Left ventricle myocardium inferior (tissue), 1 donor: ENCODE measurements around the gene LGALS3BP. TPM values are rescaled to one million over a fixed set of nuclear protein-coding genes. Genes with fewer than 3 reads are reported as not detected.

Experiments used
- DNase-seq: peaks from one replicate; pipeline ENCODE4 v3.0.0-alpha.2; 2020
- H3K27ac ChIP-seq: fragments of 200-600 bp; replicated peaks from 2 replicates; pipeline ENCODE4 v1.8.0; 2021
- H3K27me3 ChIP-seq: fragments of 200-600 bp; 2 replicates; pipeline ENCODE4 v1.8.0; 2021; ENCODE audit warnings: low read depth
- H3K36me3 ChIP-seq: fragments of 200-600 bp; 2 replicates; pipeline ENCODE4 v1.8.0; 2021
- H3K4me1 ChIP-seq: fragments of 200-600 bp; 2 replicates; pipeline ENCODE4 v1.8.0; 2021
- H3K4me3 ChIP-seq: fragments of 200-600 bp; 2 replicates; pipeline ENCODE4 v1.8.0; 2021; ENCODE audit warnings: mild to moderate bottlenecking, moderate library complexity
- H3K9me3 ChIP-seq: fragments of 200-600 bp; replicated peaks from 2 replicates; pipeline ENCODE4 v1.8.0; 2021
- CTCF ChIP-seq: fragments of 200-600 bp; IDR thresholded peaks from 2 replicates; pipeline ENCODE4 v1.8.0; 2021; ENCODE audit warnings: antibody characterized with exemption, mild to moderate bottlenecking, borderline replicate concordance
- intact Hi-C: fragments of 100-400 bp; cut with micrococcal nuclease; formaldehyde crosslinking; loops from one replicate; pipeline ENCODE4 v1.11.0; 2022
- total RNA-seq: library from RNA; stranded (reverse); fragmentation: NEBNext Ultra II Directional; extraction: Animal tissue kit (Norgen Biotek cat#: 25700); gene quantifications from one replicate; pipeline ENCODE4 v1.2.1, GENCODE V29; 2021
- donor health status: DM: no; HTN: yes; CAD: no; lungs with severe emphysema.

LGALS3BP gene
- total RNA-seq, 1 donor from 2014 or later = 585 TPM

GRCh38 chr17:79018370-79018695 lies 38.6 kb upstream of the LGALS3BP start:
- intact Hi-C loops = no loop called here

GRCh38 chr17:79017546-79018369 lies 38.0 kb upstream of the LGALS3BP start:
- peaks cover 34% of the 10 kb centered on the region for H3K4me1 ChIP-seq
- no peak for TF ChIP-seq CTCF
- H3K4me3 ChIP-seq = no peak overlapping the region
- no peaks in the 10 kb centered on the region for H3K27me3 ChIP-seq
- no peak for DNase-seq
- H3K36me3 ChIP-seq = no peaks in the 10 kb centered on the region
- intact Hi-C loops = no loop called here
- no peak overlapping the region for H3K27ac ChIP-seq
- H3K9me3 ChIP-seq = no peaks in the 10 kb centered on the region

More at GRCh38 chr17:79018370-79018695, 38.6 kb upstream of the LGALS3BP start:
- Histone ChIP-seq H3K36me3 (no peaks in the 10 kb centered on the region), H3K4me1 (peaks cover 40% of the 10 kb centered on the region), H3K9me3 (no peaks in the 10 kb centered on the region), H3K4me3 (no peak overlapping the region), H3K27me3 (no peaks in the 10 kb centered on the region), H3K27ac (no peak overlapping the region)
- TF ChIP-seq CTCF = no peak
- DNase-seq = no peak

GRCh38 chr17:79014158-79014758 lies 34.5 kb upstream of the LGALS3BP start:
- intact Hi-C loops = no loop called here
- Histone ChIP-seq H3K27ac (no peak overlapping the region), H3K36me3 (no peaks in the 10 kb centered on the region), H3K4me3 (no peak overlapping the region), H3K27me3 (no peaks in the 10 kb centered on the region), H3K9me3 (no peaks in the 10 kb centered on the region), H3K4me1 (peaks cover 10% of the 10 kb centered on the region)
- TF ChIP-seq CTCF = no peak
- no peak for DNase-seq

GRCh38 chr17:79012563-79013134 lies 32.9 kb upstream of the LGALS3BP start:
- intact Hi-C loops = no loop called here
- no peak for DNase-seq
- Histone ChIP-seq H3K27me3 (no peaks in the 10 kb centered on the region), H3K9me3 (no peaks in the 10 kb centered on the region), H3K27ac (no peak overlapping the region), H3K4me1 (peaks cover 26% of the 10 kb centered on the region), H3K4me3 (no peak overlapping the region), H3K36me3 (no peaks in the 10 kb centered on the region)
- no peak for TF ChIP-seq CTCF

GRCh38 chr17:79011451-79012147 lies 31.9 kb upstream of the LGALS3BP start:
- H3K4me1 ChIP-seq = peaks cover 37% of the 10 kb centered on the region
- H3K27me3 ChIP-seq = no peaks in the 10 kb centered on the region
- no peak overlapping the region for H3K27ac ChIP-seq
- no peak for DNase-seq
- H3K9me3 ChIP-seq = no peaks in the 10 kb centered on the region
- H3K36me3 ChIP-seq = no peaks in the 10 kb centered on the region
- intact Hi-C loops = no loop called here
- TF ChIP-seq CTCF = no peak
- H3K4me3 ChIP-seq = no peak overlapping the region
